ELF-1 (cell line): ENCODE measurements around the gene ACR.

Source experiments
- DNase-seq: peaks from one replicate; pipeline ENCODE4 v3.0.0-alpha.2; 2016; ENCODE audit warnings: low read depth, low spot score

Gene ACR

DNA sequence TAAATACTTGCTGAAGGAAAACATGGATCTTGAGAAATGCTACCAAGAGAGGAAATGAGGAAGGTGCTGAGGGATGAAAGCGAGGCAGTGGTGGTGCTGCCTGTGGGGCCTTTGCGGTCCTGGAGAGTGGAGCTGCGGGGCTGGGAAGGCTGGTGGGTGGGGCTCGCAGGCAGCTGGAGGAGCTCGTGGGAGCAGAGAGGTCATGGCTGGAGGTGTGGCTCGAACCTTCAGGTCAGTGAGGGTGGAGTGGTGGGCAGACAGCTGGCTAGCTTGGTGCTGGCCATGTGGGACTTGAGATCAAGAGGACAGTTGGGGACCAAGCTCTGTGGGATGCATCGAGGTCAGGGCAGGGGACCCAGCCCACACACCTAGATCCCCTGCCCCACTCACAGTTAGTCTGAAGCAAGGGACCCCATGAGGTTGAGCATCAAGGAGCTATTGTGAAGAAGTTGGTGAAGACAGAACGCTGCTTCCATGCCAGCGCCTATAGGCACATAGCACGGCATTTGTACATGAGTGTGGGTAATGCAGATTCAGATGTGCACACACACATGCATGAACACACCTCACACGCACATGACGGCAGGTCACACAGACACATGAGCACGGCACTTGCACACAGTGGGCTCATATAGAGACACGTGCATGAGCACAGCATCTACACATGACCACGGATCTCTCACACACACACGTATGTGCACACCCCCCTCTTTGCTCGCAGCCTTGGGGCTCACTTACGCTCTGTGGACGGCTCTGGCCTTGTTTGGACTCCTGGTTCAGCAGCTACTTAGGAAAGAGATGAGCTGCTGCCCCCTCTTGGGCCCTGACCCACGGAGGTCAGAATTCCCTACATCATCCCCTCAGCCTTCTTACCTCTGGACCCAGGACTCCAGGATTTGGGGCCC is 34.9 kb upstream of the ACR start:
- DNase-seq, result no peak

DNA sequence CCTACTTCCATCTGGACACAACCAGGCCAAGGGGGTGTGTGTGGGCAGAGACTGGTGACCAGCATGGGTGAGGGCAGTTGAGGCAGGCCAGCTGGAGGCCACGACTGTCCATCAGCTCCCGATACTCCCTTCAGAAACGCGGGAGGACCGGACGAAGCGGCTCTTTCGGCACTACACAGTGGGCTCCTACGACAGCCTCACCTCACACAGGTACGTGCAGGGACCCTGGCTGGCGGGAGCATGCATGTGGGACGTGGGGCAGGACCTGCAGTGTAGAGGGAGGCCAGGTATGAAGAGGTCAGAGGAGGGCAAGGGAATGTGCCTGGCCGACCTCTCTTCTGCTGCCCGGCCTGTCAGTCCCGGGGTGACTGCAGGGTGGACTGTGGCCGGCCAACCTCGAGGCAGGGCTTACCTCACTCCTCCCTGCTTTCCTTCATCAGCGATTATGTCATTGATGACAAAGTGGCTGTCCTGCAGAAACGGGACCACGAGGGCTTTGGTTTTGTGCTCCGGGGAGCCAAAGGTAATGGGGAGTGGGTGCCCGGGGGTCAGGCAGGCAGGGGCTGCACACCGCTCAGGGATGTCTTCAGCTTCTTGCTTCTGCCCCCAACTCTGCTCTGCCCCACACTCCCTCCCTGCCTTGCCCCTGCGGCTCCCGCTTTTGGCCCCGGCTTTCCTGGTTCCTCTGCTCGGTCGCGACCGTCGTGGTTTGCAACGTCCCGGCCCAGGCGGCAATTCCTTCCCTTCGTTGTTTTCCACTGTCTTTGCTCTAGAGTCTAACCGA is 34.1 kb upstream of the ACR start:
- DNase-seq, result no peak

DNA sequence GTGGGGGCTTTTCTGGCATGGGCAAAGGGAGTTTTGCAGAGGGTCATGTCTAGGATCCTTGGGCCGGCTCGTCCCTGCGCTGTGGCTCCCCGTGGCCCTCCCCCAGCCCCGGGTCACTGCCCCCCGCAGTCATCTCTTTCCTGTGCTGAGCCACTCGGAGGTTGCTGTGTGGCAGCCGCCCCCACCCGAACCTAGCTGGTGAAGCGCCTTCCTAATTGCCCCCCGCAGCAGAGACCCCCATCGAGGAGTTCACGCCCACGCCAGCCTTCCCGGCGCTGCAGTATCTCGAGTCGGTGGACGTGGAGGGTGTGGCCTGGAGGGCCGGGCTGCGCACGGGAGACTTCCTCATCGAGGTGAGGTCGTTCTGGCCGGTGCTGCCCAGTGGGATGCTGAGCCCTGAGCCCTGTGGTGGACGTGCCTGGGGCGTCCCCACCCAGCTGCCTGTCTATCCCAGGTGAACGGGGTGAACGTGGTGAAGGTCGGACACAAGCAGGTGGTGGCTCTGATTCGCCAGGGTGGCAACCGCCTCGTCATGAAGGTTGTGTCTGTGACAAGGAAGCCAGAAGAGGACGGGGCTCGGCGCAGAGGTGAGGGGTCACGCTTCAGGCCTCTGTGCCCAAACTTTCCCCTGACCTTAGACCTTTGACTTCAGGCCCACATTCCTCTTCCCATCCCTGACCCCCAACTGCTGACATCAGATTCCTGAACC is 33.3 kb upstream of the ACR start:
- DNase-seq, result no peak

DNA sequence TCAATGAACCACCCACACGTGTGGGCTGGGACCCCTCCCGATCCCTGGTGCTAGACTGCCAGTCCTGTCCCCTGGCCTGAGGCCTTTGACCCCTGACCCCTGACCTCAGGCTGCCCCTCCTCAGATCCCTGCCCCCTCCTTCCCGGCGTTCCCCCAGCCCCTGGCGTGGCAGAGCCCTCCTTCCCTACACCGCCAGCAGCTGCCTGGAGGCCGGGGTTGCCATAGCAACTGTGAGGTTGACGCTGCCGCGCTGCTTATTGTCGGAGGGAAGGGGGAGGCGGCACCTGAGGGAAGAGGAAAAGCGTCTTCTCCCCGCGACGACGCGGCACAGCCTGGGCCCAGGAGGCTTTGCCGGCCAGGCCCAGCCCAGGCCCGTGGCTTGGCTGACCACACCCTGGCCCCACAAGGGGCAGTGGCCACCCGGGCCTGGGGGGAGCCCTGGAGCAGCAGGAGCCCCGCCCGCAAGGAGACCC is 32.7 kb upstream of the ACR start:
- DNase-seq, result peak; percentile 93

DNA sequence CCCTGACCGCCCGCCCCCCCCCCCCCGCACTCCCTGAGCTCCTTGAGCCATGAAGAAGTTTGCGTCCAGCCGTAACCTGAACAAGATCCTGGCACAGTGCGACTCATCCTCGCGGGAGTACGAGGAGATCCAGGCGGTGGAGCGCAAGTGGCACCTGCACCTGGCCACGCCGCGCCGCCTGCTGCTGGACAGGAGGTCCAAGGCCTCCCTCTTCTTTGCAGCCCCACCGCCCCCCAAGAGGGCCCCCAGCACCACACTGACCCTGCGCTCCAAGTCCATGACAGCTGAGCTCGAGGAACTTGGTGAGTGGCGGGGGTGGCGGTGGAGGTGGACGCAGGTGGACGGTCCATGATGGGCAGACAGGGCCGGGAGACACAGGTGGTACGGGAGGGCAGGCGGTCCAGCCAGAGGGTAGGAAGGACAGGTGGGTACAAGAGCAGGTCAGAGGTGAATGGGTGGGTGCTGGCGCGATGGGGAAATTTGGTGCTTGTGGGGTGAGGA is 32.1 kb upstream of the ACR start:
- no peak for DNase-seq

DNA sequence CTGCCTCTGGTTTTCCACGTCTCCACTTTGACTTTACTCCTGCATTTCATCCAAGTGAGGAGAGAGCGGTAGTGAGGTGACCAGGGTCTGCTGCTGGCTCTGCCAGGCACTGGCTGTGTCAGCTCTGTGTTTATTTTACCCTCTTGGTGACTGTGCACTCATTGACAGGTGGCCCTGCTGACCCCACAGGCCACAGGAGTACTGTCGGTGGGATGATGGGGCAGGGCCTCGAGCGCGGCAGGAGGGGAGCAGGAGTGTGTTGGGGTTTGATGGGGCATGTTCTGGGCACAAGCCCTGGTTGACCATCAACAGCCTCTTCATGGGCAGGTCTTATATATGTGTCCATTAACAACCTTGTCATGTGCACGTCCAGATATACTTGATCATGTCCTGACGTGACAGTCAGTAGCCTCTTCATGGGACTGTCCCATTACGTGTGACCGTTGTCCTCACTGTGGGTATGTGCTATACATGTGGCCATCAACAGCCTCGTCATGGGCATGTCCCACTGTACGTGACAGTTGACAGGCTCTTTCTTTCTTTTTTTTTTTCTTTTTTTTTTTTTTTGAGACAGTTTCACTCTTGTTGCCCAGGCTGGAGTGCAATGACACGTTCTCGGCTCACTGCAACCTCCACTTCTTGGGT is 31.4 kb upstream of the ACR start:
- DNase-seq, result no peak

DNA sequence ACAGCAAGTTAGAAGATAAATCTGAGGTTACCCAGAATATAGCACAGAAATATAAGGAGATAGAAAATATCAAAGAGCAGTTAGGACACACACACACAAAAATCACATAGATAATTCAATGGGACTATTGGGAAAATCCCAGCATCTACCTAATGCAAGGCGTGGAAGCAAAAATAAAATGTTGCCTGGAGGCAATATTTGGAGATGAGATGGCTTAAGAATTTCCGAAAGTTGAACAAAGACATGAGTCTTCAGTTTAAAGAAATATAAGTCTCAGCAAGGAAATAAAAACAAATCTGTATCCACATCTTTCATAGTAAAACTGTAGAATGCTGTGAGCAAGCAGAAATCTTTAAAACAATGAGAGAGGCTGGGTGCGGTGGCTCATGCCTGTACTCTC is 29.5 kb upstream of the ACR start:
- no peak for DNase-seq

DNA sequence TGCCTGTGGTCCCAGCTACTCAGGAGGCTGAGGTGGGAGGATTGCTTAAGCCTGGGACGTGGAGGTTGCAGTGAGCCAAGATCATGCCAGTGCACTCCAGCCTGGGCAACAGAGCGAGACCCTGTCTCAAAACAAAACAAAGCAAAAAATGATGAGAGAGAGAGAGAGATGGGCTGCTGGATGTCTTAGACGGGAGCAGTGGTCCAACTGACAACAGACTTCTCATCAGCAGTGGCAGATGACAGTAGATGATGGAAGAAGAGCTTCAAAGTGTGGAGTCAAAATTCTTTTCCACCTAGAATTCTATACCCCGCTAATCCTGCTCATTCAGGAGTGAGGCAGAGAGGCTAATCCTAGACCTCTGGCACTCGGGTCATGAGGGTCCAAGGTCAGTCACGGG is 29.0 kb upstream of the ACR start:
- no peak for DNase-seq

DNA sequence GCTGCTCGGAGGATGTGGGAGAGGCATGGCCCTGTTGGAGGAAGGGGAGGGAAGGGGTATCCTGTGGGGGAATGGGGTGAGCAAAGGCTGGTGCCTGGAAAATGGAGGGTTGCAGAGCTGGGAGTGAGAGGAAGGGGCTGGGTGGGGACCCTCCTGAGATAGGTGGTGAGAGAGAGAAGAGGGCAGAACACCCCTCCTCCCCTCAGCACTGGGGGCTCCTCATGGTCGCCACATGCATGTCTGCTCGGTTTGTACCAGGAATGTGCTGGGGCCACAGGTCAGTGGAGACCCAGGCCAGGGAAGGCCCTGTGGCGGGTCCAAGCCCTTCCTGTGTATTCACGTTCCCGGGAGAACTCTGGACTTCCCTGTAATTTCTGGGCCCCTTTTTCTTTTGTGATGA is 27.8 kb upstream of the ACR start:
- no peak for DNase-seq

DNA sequence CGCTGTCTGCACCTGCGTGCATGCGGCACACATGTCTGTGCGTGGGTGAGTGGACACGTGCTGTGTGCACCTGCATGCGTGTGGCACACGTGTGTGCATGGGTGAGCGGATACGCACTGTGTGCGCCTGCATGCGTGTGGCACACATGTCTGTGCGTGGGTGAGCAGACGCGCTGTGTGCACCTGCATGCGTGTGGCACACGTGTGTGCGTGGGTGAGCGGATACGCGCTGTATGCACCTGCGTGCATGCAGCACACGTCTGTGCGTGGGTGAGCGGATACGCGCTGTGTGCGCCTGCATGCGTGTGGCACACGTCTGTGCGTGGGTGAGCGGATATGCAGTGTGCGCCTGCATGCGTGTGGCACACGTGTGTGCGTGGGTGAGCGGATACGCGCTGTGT is 27.1 kb upstream of the ACR start:
- no peak for DNase-seq

DNA sequence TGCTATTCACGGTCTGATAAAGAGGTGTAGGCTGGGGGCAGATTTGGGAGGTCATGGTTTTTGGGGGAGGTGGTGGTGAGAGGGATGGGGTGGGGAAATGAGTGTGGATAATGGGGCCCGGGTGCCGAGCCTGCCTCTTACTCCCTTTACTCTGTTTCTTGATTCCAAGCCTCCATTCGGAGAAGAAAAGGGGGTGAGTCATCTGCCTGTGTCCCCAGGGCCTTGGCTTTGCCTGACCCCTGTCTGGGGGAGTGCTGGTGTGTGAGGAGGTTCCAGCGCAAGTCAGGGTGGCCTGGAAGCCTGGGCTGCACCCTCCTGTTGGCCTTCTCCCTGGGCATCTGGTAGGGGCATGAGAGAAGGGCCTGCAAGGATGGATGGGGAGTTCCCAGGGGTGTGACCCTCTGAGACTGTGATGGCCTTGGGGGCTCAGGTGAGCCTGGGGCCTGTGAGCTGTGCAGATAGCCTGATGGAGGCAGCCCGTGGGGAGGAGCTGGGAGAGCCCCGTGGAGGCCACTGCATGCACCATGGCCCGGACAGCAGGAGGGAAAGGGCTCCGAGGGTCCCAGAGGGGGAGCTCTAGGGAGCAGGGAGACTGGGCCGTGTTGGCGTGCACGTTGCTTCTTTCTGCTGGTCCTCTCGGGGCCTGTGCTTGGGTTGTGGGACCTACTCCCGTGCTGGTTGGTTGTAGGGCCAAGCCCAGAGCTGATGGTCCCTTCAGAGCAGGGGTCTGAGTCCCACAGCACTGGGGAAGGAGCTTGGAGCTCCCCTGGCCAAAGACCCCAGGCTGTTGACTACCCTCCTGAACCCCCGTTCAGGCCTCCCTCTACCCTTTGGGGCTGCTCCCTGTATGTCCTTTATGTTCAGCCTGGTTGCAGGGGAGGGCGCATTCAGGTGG is 26.3 kb upstream of the ACR start:
- DNase-seq, result no peak

DNA sequence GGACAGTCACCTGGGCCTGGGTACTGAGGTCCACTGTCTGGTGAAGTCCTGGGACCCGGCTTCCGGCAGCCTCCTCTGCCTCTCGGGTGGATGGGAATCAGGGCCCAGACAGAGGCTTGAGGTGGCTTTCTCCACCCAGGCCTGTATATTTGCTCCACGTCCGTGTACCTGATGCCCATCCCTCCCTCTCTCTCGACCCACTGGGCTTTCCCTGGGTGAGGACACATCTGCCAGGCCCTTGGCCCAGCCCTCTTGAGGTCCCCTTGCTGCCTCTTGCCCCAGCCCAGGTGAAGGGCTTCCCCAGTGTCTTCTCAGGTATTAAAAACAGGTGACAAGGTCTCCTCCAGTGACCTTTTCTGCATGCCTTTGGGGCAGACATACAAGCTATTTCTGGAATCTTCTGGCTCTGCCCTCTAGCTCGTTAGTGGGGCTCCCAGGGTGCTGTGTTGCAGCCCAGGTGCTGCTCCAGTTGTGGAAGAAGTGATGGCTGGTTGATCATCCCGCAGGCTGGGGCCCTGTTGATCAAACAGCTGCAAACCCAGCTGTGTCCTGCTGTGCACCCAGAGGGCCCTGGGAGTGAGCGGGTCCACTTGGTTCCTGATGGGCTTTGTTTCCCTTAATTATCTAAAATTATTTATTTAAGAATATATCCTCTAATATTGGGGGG is 25.5 kb upstream of the ACR start:
- DNase-seq, result no peak

DNA sequence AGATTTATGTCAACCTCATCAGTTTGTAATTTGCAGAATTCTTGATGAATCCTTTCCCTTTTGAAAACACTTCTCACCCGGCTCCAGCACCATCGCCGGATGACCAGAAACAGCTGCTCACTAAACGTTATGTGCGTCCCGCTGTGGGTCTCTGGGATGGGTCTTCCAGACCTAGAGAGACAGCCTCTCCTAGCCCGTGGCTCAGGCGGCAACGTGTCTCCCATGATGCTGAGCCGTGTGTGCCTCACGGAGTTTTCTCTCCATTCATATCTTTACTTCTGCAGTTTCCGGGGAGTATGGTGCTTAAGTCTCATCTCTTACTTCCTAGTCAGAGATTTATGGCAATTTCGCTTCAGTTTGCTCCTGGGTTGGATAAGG is 25.0 kb upstream of the ACR start:
- no peak for DNase-seq

DNA sequence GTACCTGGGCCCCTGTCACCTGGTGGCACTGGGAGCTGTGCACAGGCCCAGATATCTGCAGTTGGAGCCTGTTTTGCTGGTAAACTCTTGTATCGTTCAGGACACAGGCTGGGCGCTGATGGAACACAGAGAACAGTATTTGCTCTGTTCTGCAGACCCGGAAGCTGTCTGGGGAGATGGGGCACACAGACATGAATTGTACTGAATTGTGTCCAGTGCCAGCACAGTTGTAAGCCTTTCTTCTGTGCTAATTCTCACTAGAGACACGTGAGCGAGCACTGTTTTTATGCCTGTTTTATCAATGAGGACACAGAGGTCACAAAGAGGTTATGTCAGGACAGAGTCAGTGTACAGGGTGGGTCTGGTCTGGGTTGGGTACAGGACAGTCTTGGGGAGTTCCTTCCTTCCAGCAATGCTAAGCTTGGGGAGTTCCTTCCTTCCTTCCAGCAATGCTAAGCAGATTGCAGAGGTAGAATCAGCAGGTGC is 24.4 kb upstream of the ACR start:
- no peak for DNase-seq

DNA sequence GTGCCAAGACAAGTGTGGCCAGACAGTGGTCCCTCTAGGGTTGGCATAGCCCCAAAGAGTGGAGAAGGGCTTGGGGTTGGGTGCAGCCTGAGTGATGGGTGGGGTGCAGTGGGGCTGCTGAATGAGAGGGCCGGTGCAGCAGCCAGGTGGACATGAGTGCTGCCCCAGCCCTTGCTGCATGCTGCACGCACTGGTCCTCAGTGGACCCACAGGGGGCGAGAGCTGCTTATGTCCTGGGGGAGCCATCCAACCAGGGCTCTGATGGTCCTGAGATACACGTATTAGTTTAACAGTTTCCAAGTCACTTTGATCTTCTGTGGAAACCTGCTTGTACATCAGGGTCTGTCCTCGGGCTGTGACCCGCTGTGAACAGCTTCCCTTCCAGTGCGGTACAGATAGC is 23.9 kb upstream of the ACR start:
- no peak for DNase-seq

DNA sequence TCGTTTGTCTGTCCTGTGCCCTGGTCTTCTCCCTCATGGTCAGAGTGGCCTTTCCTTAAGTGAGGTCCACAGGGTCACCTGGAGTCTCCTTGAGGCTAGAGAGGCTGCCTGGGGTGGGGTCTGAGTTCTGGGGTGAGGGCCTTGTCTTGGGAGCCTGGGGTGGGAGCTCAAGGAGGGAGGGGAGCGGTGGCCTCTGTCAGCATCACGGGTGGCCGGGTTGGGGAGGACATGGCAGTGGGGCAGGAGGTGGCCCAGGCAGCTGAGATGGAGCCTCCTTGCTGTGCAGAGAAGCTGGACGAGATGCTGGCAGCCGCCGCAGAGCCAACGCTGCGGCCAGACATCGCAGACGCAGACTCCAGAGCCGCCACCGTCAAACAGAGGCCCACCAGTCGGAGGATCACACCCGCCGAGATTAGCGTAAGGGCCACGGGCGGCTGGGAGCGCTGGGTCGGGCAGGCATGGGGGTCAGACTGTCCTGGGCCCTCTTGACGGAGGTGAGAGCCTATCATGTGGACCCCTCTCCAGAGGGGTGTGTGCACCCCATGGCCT is 23.3 kb upstream of the ACR start:
- no peak for DNase-seq

DNA sequence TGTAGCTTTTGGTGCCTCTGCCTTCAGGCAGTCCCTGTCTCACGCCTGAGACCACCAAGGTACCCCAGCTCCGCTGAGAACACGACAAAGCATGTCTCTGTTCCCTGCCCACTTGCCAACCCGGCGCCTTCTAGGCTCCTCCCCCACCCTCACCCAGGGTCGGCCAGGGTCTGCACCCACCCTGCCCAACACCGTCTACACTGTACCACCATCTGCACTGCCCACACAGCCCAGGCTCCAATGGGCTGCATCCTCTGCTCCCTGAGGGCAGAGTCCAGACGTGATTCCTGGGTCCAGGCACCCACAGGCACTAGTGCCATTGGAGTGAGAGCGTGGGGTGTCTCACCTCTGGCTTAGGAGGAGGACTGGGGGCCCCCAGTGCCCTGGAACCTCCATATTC is 22.8 kb upstream of the ACR start:
- no peak for DNase-seq

DNA sequence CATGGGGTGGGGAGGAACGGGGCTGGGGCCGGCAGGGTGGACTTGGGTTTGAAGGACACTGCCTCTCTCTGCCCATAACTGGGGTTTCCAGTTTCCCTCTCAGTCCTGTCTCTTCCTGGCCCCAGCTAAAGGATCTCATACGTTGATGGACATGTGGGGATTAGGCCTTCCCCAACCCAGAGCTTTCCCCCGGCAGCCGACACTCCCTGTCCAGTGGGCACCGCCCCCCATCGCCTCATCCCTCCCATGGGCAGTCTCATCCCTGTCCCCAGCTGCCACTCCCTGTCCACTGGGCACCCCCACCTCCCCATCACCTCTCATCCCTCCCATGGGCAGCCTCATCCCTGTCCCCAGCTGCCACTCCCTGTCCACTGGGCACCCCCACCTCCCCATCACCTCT is 22.2 kb upstream of the ACR start:
- DNase-seq, result no peak

DNA sequence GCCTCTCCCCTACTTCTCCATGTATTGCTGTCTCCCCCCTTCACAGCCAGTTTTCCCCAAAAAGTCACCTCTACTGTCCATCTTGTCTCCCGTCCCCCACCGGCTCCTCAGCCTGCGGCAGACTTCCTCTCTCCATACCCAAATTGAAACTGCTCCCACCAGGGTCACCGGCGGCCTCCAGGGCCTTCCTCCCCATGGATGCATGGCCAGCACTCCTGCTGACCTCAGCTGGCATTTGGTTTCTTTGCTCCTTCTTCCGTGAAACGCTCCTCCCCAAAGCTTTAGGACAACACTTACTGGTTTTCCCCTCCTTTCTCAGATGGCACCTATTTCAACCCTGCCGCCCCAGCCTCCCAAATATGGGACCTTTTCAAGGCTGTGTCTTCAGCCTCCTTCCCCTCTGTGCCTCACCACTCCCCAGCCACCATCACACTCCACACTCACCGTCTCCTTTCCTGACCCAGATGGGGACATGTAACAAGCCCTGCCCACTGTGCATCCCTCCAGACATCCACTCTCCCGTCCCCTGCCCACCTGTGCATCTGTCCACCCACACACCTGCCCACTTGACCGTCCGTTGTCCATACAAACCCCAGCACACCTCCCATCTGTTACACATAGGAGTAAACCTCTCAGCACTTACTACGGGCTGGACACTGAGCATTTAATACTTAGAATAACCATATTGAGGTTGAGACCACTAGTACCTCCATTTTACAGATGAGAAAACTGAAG is 21.5 kb upstream of the ACR start:
- DNase-seq, result no peak
